ENCODE data around the gene RBM15. TPM values are rescaled to one million over a fixed set of nuclear protein-coding genes. Genes with fewer than 3 reads are reported as not detected.

The RBM15 gene
- total and polyA plus RNA-seq, 12 donors: 2.3 to 35.1 (median 20.9) TPM

GRCh38 chr1:110316735-110317134 is 22.4 kb upstream of the RBM15 start:
- Histone ChIP-seq H3K27me3 (no peaks in the 10 kb centered on the region), H3K36me3 (replicated peaks in 1 of 2) (no peaks in the 10 kb centered on the region), H3K4me3 (no peak overlapping the region), H3K27ac (no peak overlapping the region), H3K9me3 (replicated peaks in 1 of 3) (no peaks in the 10 kb centered on the region), H3K4me1 (replicated peaks in 1 of 2) (peaks cover 0 to 7% of the 10 kb centered on the region in 2 donors)
- WGBS, 4 donors: 78 to 87% (median 80%) methylated on average over 2 of the region's 2 CpGs
- TF ChIP-seq POLR2A (IDR thresholded peaks at IDR 0.05): no peak
- TF ChIP-seq, protein P1, sequence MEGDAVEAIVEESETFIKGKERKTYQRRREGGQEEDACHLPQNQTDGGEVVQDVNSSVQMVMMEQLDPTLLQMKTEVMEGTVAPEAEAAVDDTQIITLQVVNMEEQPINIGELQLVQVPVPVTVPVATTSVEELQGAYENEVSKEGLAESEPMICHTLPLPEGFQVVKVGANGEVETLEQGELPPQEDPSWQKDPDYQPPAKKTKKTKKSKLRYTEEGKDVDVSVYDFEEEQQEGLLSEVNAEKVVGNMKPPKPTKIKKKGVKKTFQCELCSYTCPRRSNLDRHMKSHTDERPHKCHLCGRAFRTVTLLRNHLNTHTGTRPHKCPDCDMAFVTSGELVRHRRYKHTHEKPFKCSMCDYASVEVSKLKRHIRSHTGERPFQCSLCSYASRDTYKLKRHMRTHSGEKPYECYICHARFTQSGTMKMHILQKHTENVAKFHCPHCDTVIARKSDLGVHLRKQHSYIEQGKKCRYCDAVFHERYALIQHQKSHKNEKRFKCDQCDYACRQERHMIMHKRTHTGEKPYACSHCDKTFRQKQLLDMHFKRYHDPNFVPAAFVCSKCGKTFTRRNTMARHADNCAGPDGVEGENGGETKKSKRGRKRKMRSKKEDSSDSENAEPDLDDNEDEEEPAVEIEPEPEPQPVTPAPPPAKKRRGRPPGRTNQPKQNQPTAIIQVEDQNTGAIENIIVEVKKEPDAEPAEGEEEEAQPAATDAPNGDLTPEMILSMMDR (IDR thresholded peaks at IDR 0.05): no peak
- intact Hi-C loops (cut with DNase I): loop anchor here (10.0 kb wide), 2 partner anchors 138 to 148 kb away; partner anchors contain the start of gene PROK1 (in 1 of the 2)
- DNase-seq: no peak

DNA sequence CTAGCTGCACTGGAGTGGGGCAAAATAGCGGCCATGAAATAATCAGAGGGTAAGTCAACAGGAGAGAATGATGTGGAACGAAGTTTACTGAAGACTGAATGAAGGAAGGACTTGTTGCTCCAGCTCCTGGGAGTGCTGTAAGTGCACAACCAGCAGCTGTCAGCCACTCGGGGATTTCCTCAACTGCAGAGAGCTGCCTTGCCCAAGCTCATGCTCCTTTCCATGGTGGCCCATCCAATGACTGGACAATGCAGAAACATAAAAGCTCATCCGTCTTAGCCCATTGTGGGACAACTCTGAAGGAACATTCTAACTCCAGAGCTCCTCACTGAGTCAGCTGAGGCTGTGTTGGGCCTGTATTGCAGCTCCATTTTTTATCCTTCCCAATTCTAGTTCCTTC is 21.1 kb upstream of the RBM15 start:
- no peak overlapping the region for H3K4me3 ChIP-seq
- H3K4me1 ChIP-seq (replicated peaks in 1 of 2): no peaks in the 10 kb centered on the region
- no peaks in the 10 kb centered on the region for H3K27me3 ChIP-seq
- intact Hi-C loops (cut with DNase I): loop anchor here (10.0 kb wide), 2 partner anchors 137 to 147 kb away; partner anchors contain the start of gene PROK1 (in 1 of the 2)
- no peak for DNase-seq
- no peaks in the 10 kb centered on the region for H3K9me3 ChIP-seq (replicated peaks in 1 of 3)
- H3K36me3 ChIP-seq (replicated peaks in 1 of 2): no peaks in the 10 kb centered on the region
- no peak overlapping the region for H3K27ac ChIP-seq
- WGBS, 4 donors: 81 to 100% (median 86%) methylated on average over 3 to 4 of the region's 4 CpGs
- TF ChIP-seq POLR2A (IDR thresholded peaks at IDR 0.05): no peak
- TF ChIP-seq, protein P1 (IDR thresholded peaks at IDR 0.05): no peak

- TF ChIP-seq, protein P1 (IDR thresholded peaks at IDR 0.05): no peak
- no peak for TF ChIP-seq POLR2A (IDR thresholded peaks at IDR 0.05)
- Histone ChIP-seq H3K4me3 (no peak overlapping the region), H3K9me3 (replicated peaks in 1 of 3) (no peaks in the 10 kb centered on the region), H3K4me1 (replicated peaks in 1 of 2) (no peaks in the 10 kb centered on the region), H3K27ac (no peak overlapping the region), H3K27me3 (no peaks in the 10 kb centered on the region), H3K36me3 (replicated peaks in 1 of 2) (no peaks in the 10 kb centered on the region)
- WGBS, 4 donors: 74 to 87% (median 78%) methylated on average over 4 of the region's 4 CpGs
- DNase-seq: no peak
- intact Hi-C loops (cut with DNase I): loop anchor here (10.0 kb wide), 2 partner anchors 135 to 145 kb away; partner anchors contain the start of gene PROK1 (in 1 of the 2)
These were observed 19.6 kb upstream of the RBM15 start for GRCh38 chr1:110319332-110320167.

DNA sequence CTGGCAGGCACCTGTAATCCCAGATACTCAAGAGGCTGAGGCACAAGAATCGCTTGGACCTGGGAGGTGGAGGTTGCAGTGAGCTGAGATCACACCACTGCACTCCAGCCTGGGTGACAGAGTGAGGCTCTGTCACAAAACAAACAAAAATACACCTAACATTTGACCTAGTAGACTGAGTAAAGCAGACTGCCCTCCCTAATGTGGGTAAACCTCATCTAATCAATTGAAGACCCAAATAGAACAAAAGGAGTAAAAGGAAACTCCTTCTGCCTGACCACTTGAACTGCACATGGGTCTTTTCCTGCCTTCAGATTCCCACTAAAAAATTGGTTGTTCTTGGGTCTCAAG is 19.0 kb upstream of the RBM15 start:
- no peak overlapping the region for H3K27ac ChIP-seq
- intact Hi-C loops (cut with DNase I): no loop called here
- H3K36me3 ChIP-seq (replicated peaks in 1 of 2): no peaks in the 10 kb centered on the region
- no peak for TF ChIP-seq POLR2A (IDR thresholded peaks at IDR 0.05)
- TF ChIP-seq, protein P1 (IDR thresholded peaks at IDR 0.05): no peak
- 79 to 100% (median 87%) methylated on average over 1 of the region's 1 CpG for WGBS, 4 donors
- H3K9me3 ChIP-seq (replicated peaks in 1 of 3): no peaks in the 10 kb centered on the region
- no peaks in the 10 kb centered on the region for H3K27me3 ChIP-seq
- no peak for DNase-seq
- H3K4me1 ChIP-seq (replicated peaks in 1 of 2): no peaks in the 10 kb centered on the region
- no peak overlapping the region for H3K4me3 ChIP-seq

Measured in adrenal gland (tissue), 12 donors.